HCT116 (cell line): ENCODE data around the gene ABR. TPM values are rescaled to one million over a fixed set of nuclear protein-coding genes. Genes with fewer than 3 reads are reported as not detected.
A peak's percentile ranks its signal among the peaks of the same experiment; 100 is the strongest.

Source experiments
- ATAC-seq: fragments of 200-7000 bp; cut with Tn5 transposase; 2 replicates; pipeline ENCODE4 v1.9.1; 2020; ENCODE audit warnings: mild to moderate bottlenecking, moderate library complexity
- BruUV-seq: library from RNA; stranded (reverse); fragments of 400-500 nt; replicated peaks from 2 replicates; lab custom pipeline; 2021; lab: Mats Ljungman, UMichigan
- CTCF ChIA-PET: fragments of 300-600 bp; sonication (Branson Sonifier 250); formaldehyde crosslinking; loops from one replicate; lab custom pipeline; 2021; ENCODE audit warnings: antibody characterized with exemption; lab: Charles Lee
- POLR2A ChIA-PET: fragments of 300-600, 350-600 bp; sonication (Branson Sonifier 250); formaldehyde crosslinking; loops from one replicate; lab custom pipeline; 2021; ENCODE audit warnings: antibody characterized with exemption; lab: Charles Lee
- RAD21 ChIA-PET, 2 experiments: fragments of 300-600 bp; sonication (Branson Sonifier 250); formaldehyde crosslinking; loops; one replicate each; lab custom pipeline; 2023; ENCODE audit warnings: low total read pairs in 2 of 2; ENCODE audit not compliant: uncharacterized antibody in 2 of 2, unreplicated experiment in 2 of 2, low non-redundant PET in 1 of 2; lab: Charles Lee
- DNase-seq: peaks from one replicate; pipeline ENCODE4 v3.0.0-alpha.2; 2010; ENCODE audit warnings: low read depth, low spot score
- H2AFZ ChIP-seq: fragments of 200-600 bp; shearing (Covaris generic), sonication (generic); 2 replicates; pipeline ENCODE4 v1.6.1; 2017; ENCODE audit warnings: low read depth, mixed run types, mixed read lengths, antibody characterized with exemption, low read length; ENCODE audit not compliant: poor library complexity, severe bottlenecking
- H3K27ac ChIP-seq: 2 replicates; pipeline ENCODE4 v1.5.1; 2012; ENCODE audit warnings: low read depth, low read length
- H3K27me3 ChIP-seq: fragments of 200-600 bp; sonication (generic); 2 replicates; pipeline ENCODE4 v1.6.1; 2016; ENCODE audit warnings: mixed run types, low read length, mixed read lengths; ENCODE audit not compliant: insufficient read depth
- H3K36me3 ChIP-seq, 2 experiments: fragments of 200-500 bp in 1 of 2; fragments of 200-600 bp in 1 of 2; sonication (Bioruptor generic) in 1 of 2; sonication (generic) in 1 of 2; 2 replicates each; pipeline versions ENCODE4 v1.5.1 to v1.6.1; 2014 to 2016; ENCODE audit warnings: low read length in 2 of 2, inconsistent platforms in 1 of 2, mixed read lengths in 1 of 2, mixed run types in 1 of 2; ENCODE audit not compliant: insufficient read depth in 2 of 2, control insufficient read depth in 1 of 2
- H3K4me1 ChIP-seq, 2 experiments: fragments of 200-600 bp in 1 of 2; sonication (generic) in 1 of 2; 2 replicates each; pipeline versions ENCODE4 v1.5.1 to v1.6.1; 2012 to 2017; ENCODE audit warnings: low read length in 2 of 2, inconsistent platforms in 1 of 2, mild to moderate bottlenecking in 1 of 2, mixed read lengths in 1 of 2, mixed run types in 1 of 2, moderate library complexity in 1 of 2; ENCODE audit not compliant: insufficient read depth in 2 of 2, control insufficient read depth in 1 of 2
- H3K4me2 ChIP-seq: fragments of 200-600 bp; sonication (generic); 2 replicates; pipeline ENCODE4 v1.6.1; 2017; ENCODE audit warnings: mixed run types, low read length, mixed read lengths
- H3K4me3 ChIP-seq, 2 experiments: fragments of 200-600 bp in 1 of 2; sonication (generic) in 1 of 2; replicated peaks in 1 of 2; 2 replicates each; pipeline ENCODE4 v1.5.1; 2011 to 2016; ENCODE audit warnings: low read length in 2 of 2, control low read depth in 1 of 2, low read depth in 1 of 2, mild to moderate bottlenecking in 1 of 2, mixed read lengths in 1 of 2, mixed run types in 1 of 2
- H3K79me2 ChIP-seq: fragments of 200-600 bp; sonication (generic); 2 replicates; pipeline ENCODE4 v1.6.1; 2017; ENCODE audit warnings: mild to moderate bottlenecking, mixed run types, low read length, moderate library complexity, mixed read lengths; ENCODE audit not compliant: insufficient read depth
- H3K9ac ChIP-seq: fragments of 200-600 bp; sonication (generic); 2 replicates; pipeline ENCODE4 v1.6.1; 2016; ENCODE audit warnings: low read length, mixed read lengths
- H3K9me2 ChIP-seq: fragments of 200-600 bp; sonication (generic), shearing (Covaris generic); 2 replicates; pipeline ENCODE4 v1.6.1; 2017; ENCODE audit warnings: mixed run types, mild to moderate bottlenecking, moderate library complexity; ENCODE audit not compliant: insufficient read depth
- H3K9me3 ChIP-seq, 2 experiments: fragments of 200-500 bp in 1 of 2; fragments of 200-600 bp in 1 of 2; sonication (Bioruptor generic) in 1 of 2; sonication (generic) in 1 of 2; 2 replicates each; pipeline ENCODE4 v1.6.1; 2014 to 2017; ENCODE audit warnings: low read length in 2 of 2, mixed read lengths in 2 of 2, inconsistent platforms in 1 of 2, low read depth in 1 of 2, mild to moderate bottlenecking in 1 of 2, mixed run types in 1 of 2, moderate library complexity in 1 of 2; ENCODE audit not compliant: control insufficient read depth in 1 of 2, insufficient read depth in 1 of 2
- H4K20me1 ChIP-seq: fragments of 200-600 bp; sonication (generic), shearing (Covaris generic); 2 replicates; pipeline ENCODE4 v1.6.1; 2017; ENCODE audit warnings: mixed run types, mild to moderate bottlenecking, moderate library complexity; ENCODE audit not compliant: insufficient read depth
- CTCF ChIP-seq, 3 experiments: fragments of 200-600 bp in 1 of 3; sonication (generic) in 1 of 3; IDR thresholded peaks in 2 of 3; conservative IDR thresholded peaks in 1 of 3; 2 replicates each; pipeline ENCODE4 v1.5.1; 2012 to 2017; ENCODE audit warnings: low read depth in 2 of 3, low read length in 2 of 3, antibody characterized with exemption in 1 of 3, borderline replicate concordance in 1 of 3, control low read depth in 1 of 3, mild to moderate bottlenecking in 1 of 3, mixed read lengths in 1 of 3, mixed run types in 1 of 3, moderate library complexity in 1 of 3; ENCODE audit not compliant: insufficient read depth in 1 of 3
- EZH2phosphoT487 ChIP-seq: fragments of 200-600 bp; IDR thresholded peaks from 2 replicates; pipeline ENCODE4 v1.6.1; 2018; ENCODE audit warnings: antibody characterized with exemption, borderline replicate concordance
- FOSL1 ChIP-seq: IDR thresholded peaks from 2 replicates; pipeline ENCODE4 v1.6.1; 2012; ENCODE audit warnings: low read depth
- JUND ChIP-seq: IDR thresholded peaks from 2 replicates; pipeline ENCODE4 v1.6.1; 2012
- POLR2A ChIP-seq: IDR thresholded peaks from 2 replicates; pipeline ENCODE4 v1.7.0; 2011; ENCODE audit warnings: borderline replicate concordance; ENCODE audit not compliant: insufficient read depth, insufficient read length; ENCODE audit errors: extremely low read depth
- RAD21 ChIP-seq: IDR thresholded peaks from 2 replicates; pipeline ENCODE4 v1.6.1; 2012; ENCODE audit warnings: low read depth, mild to moderate bottlenecking
- SP1 ChIP-seq: IDR thresholded peaks from 2 replicates; pipeline ENCODE4 v1.6.1; 2012; ENCODE audit warnings: low read depth
- intact Hi-C: fragments of 100-400 bp; cut with micrococcal nuclease; formaldehyde crosslinking; loops from 2 replicates; pipeline ENCODE4 v1.10.0; 2022
- total RNA-seq: library from RNA; stranded (reverse); gene quantifications from one replicate; pipeline ENCODE4 v1.2.1, GENCODE V29; 2021; ENCODE audit not compliant: unreplicated experiment
- TF ChIP-seq, protein P1 (sequence below): IDR thresholded peaks from 2 replicates; pipeline ENCODE4 v1.6.1; 2012

Gene ABR
- total RNA-seq, 1 experiment from 2014 or later = 58.5 TPM

DNA sequence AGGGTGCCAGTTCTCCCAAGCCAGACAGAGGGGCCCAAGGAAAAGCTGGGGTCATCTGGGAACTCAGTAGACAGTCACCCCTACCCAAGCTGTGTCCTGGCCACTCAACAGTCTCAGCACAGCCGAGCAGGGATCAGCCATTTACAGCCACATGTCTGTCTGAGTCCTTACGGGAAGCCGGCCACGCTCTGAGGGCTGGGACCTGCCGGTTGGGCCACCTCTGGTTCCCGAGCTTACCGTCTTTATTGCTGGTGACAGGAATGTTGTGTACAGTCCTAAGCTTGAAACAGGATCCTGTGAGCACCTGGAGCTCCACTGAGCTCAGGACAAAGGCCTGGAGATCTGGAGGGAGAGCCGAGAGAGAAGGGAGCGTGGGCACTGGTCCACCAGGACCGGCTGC lies 123.0 kb downstream of the ABR start:
- H3K27me3 ChIP-seq = no peaks in the 10 kb centered on the region
- no peak for TF ChIP-seq FOSL1
- TF ChIP-seq POLR2A = no peak
- H3K27ac ChIP-seq = no peak overlapping the region
- DNase-seq (no peak), ATAC-seq (no peak)
- ChIA-PET RAD21 (interaction anchor here (0.6 to 1.2 kb wide), 4 partner anchors 91 to 338 kb away, joined by 3 to 4 read pairs (median 3); no protein-coding TSS in a partner anchor), POLR2A (no interaction called here), CTCF (interaction anchor here (0.8 to 2.7 kb wide), 23 partner anchors 11 to 644 kb away, joined by 3 to 27 read pairs (median 4); partner anchors contain the start of gene TIMM22)
- H3K9me2 ChIP-seq = no peaks in the 10 kb centered on the region
- no peak overlapping the region for H2AFZ ChIP-seq
- H3K4me2 ChIP-seq = no peak overlapping the region
- 0 out of 4 replicates have a peak, but pooled peaks cover 0 to 4% of the 10 kb centered on the region in 2 experiments for H3K36me3 ChIP-seq
- H3K4me1 ChIP-seq = peaks cover 15 to 21% of the 10 kb centered on the region in 2 experiments
- BruUV-seq = no TSS peak
- H3K79me2 ChIP-seq = no peaks in the 10 kb centered on the region
- intact Hi-C loops = loop anchor here (5.0 kb wide), 1 partner anchor 276 kb away; no protein-coding TSS in a partner anchor
- H3K9me3 ChIP-seq = no peaks in the 10 kb centered on the region
- H3K9ac ChIP-seq = no peak overlapping the region
- H4K20me1 ChIP-seq = no peaks in the 10 kb centered on the region
- H3K4me3 ChIP-seq = no peak overlapping the region

- H3K9me2 ChIP-seq = no peaks in the 10 kb centered on the region
- no peaks in the 10 kb centered on the region for H4K20me1 ChIP-seq
- H3K4me3 ChIP-seq = no peak overlapping the region
- H3K4me1 ChIP-seq = peaks cover 7 to 14% of the 10 kb centered on the region in 2 experiments
- 0 out of 4 replicates have a peak, but pooled peaks cover 0 to 4% of the 10 kb centered on the region in 2 experiments for H3K36me3 ChIP-seq
- ATAC-seq = peak; percentile 68
- POLR2A ChIA-PET = interaction anchor here (0.8 kb wide), 1 partner anchor 59 kb away, joined by 3 read pairs; no protein-coding TSS in a partner anchor
- no peaks in the 10 kb centered on the region for H3K9me3 ChIP-seq
- H3K79me2 ChIP-seq = no peaks in the 10 kb centered on the region
- TF ChIP-seq SP1 = no peak
- TF ChIP-seq JUND = no peak
- TF ChIP-seq EZH2phosphoT487 = no peak
- TF ChIP-seq, protein P1, sequence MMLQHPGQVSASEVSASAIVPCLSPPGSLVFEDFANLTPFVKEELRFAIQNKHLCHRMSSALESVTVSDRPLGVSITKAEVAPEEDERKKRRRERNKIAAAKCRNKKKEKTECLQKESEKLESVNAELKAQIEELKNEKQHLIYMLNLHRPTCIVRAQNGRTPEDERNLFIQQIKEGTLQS = no peak
- TF ChIP-seq CTCF (IDR thresholded peaks at IDR 0.05 in 2 of 3, conservative IDR thresholded peaks at IDR 0.05 in 1 of 3; ENCODE audit: borderline replicate concordance in 1 of 3, insufficient read depth in 1 of 3, low read depth in 2 of 3, low read length in 2 of 3) = peak; percentile 34 to 73 (median 57); a peak in 5 of 6 replicates
- peak; percentile 70 for TF ChIP-seq RAD21
- CTCF ChIA-PET = interaction anchor here (0.8 to 2.7 kb wide), 24 partner anchors 8 to 644 kb away, joined by 3 to 27 read pairs (median 4); partner anchors contain the start of gene TIMM22
- no peak overlapping the region for H2AFZ ChIP-seq
- H3K9ac ChIP-seq = no peak overlapping the region
- RAD21 ChIA-PET = interaction anchor here (0.6 to 1.2 kb wide), 4 partner anchors 92 to 337 kb away, joined by 3 to 4 read pairs (median 3); no protein-coding TSS in a partner anchor
- H3K27me3 ChIP-seq = no peaks in the 10 kb centered on the region
- no peak overlapping the region for H3K27ac ChIP-seq
- no peak for DNase-seq
- intact Hi-C loops = loop anchor here (5.0 kb wide), 1 partner anchor 276 kb away; no protein-coding TSS in a partner anchor
- no peak overlapping the region for H3K4me2 ChIP-seq
- BruUV-seq = no TSS peak
Observed at GRCh38 chr17:1055751-1056645, 123.8 kb downstream of the ABR start.
